Mucosa of descending colon (tissue), 3 donors: ENCODE results near the gene ACAP2. TPM values are rescaled to one million over a fixed set of nuclear protein-coding genes. Genes with fewer than 3 reads are reported as not detected.

Experiments
- ATAC-seq: fragments of 200-7000 bp; cut with Tn5 transposase; one replicate; pipeline ENCODE4 v1.9.1; 2020; ENCODE audit warnings: mild to moderate bottlenecking, moderate library complexity
- DNase-seq, 3 donors: peaks; one replicate each; pipeline ENCODE4 v3.0.0-alpha.2; 2020
- H3K36me3 ChIP-seq: fragments of 200-600 bp; one replicate; pipeline ENCODE4 v1.8.0; 2021; ENCODE audit warnings: low read depth, mild to moderate bottlenecking
- H3K4me1 ChIP-seq: fragments of 200-600 bp; one replicate; pipeline ENCODE4 v1.8.0; 2021; ENCODE audit warnings: low read depth, mild to moderate bottlenecking
- H3K4me3 ChIP-seq: fragments of 200-600 bp; one replicate; pipeline ENCODE4 v1.8.0; 2021; ENCODE audit warnings: mild to moderate bottlenecking
- H3K9me3 ChIP-seq: fragments of 200-600 bp; one replicate; pipeline ENCODE4 v1.8.0; 2021; ENCODE audit warnings: mild to moderate bottlenecking
- CTCF ChIP-seq: fragments of 200-600 bp; IDR thresholded peaks from one replicate; pipeline ENCODE4 v1.8.0; 2022; ENCODE audit warnings: antibody characterized with exemption, mild to moderate bottlenecking
- intact Hi-C, 2 donors: fragments of 100-400 bp; cut with DNase I in 1 of 2; cut with micrococcal nuclease in 1 of 2; formaldehyde crosslinking; loops; one replicate each; pipeline versions ENCODE4 v1.11.0 to v1.11.1; 2022; cut with DNase I, micrococcal nuclease
- total RNA-seq, 3 donors: library from RNA; stranded (reverse); fragmentation: NEBNext Ultra II Directional in 2 of 3; extraction: Animal tissue kit (Norgen Biotek cat#: 25700) in 2 of 3; gene quantifications; one replicate each; pipeline versions ENCODE4 v1.2.1 to v1.2.4, GENCODE V29; 2021 to 2023
- donor health status: DM: no; HTN: no; CAD: no; lungs with moderate emphysema.
- donor health status: DM: no; HTN: no; CAD: no.
- donor health status: DM: no; HTN: yes; CAD: no.

ACAP2 gene
- total RNA-seq, 3 donors from 2014 or later = 55.2 to 69.2 (median 69.2) TPM

GRCh38 chr3:195425849-195426248, 17.0 kb downstream of the ACAP2 start:
- no peak for ATAC-seq
- Histone ChIP-seq H3K36me3 (no peaks in the 10 kb centered on the region), H3K4me1 (no peaks in the 10 kb centered on the region), H3K9me3 (no peaks in the 10 kb centered on the region), H3K4me3 (no peak overlapping the region)
- intact Hi-C loops = no loop called here
- no peak for DNase-seq
- TF ChIP-seq CTCF = no peak

GRCh38 chr3:195423818-195424217, 19.0 kb downstream of the ACAP2 start:
- TF ChIP-seq CTCF = no peak
- H3K36me3 ChIP-seq = no peaks in the 10 kb centered on the region
- H3K9me3 ChIP-seq = no peaks in the 10 kb centered on the region
- no peak for ATAC-seq
- H3K4me3 ChIP-seq = no peak overlapping the region
- no peak for DNase-seq
- no peaks in the 10 kb centered on the region for H3K4me1 ChIP-seq
- intact Hi-C loops = no loop called here

- Histone ChIP-seq H3K4me1 (no peaks in the 10 kb centered on the region), H3K4me3 (no peak overlapping the region), H3K9me3 (no peaks in the 10 kb centered on the region), H3K36me3 (no peaks in the 10 kb centered on the region)
- no peak for TF ChIP-seq CTCF
- intact Hi-C loops = no loop called here
- DNase-seq = no peak
- ATAC-seq = no peak
Measured at GRCh38 chr3:195421400-195421799, 21.4 kb downstream of the ACAP2 start.

GRCh38 chr3:195416795-195417194, 26.0 kb downstream of the ACAP2 start:
- no peaks in the 10 kb centered on the region for H3K4me1 ChIP-seq
- H3K4me3 ChIP-seq = no peak overlapping the region
- ATAC-seq = no peak
- no peak for DNase-seq
- no peaks in the 10 kb centered on the region for H3K9me3 ChIP-seq
- TF ChIP-seq CTCF = no peak
- intact Hi-C loops = no loop called here
- H3K36me3 ChIP-seq = no peaks in the 10 kb centered on the region

- DNase-seq (no peak), ATAC-seq (no peak)
- H3K36me3 ChIP-seq = no peaks in the 10 kb centered on the region
- H3K4me3 ChIP-seq = no peak overlapping the region
- H3K9me3 ChIP-seq = no peaks in the 10 kb centered on the region
- no peak for TF ChIP-seq CTCF
- intact Hi-C loops = no loop called here
- no peaks in the 10 kb centered on the region for H3K4me1 ChIP-seq
Measured at GRCh38 chr3:195411836-195412235, 31.0 kb downstream of the ACAP2 start.

GRCh38 chr3:195410546-195410945, 32.3 kb downstream of the ACAP2 start:
- DNase-seq = no peak
- H3K4me3 ChIP-seq = no peak overlapping the region
- intact Hi-C loops = no loop called here
- H3K9me3 ChIP-seq = no peaks in the 10 kb centered on the region
- no peaks in the 10 kb centered on the region for H3K36me3 ChIP-seq
- no peaks in the 10 kb centered on the region for H3K4me1 ChIP-seq
- no peak for TF ChIP-seq CTCF
- no peak for ATAC-seq
